ENCODE measurements around the gene KCNH8.

DNA sequence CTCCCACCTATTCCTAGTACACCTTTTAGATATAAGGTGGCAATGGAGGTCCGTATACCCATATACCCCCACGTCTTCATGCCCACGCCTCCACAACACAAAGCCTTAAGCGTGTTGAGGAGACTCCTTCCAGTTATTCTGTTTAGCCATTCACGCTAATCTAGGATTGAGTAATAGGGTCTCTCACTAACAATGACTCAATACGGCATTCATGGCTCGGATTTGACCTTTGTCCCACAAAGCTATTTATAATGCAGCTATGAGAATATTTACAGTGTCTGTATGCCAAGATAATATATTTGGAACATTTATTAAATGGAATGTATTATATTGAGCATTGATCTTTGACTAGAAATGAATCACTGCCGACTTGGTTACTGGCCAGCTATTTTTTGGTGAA is 215.8 kb downstream of the KCNH8 start:
- TF ChIP-seq POLR2A (IDR thresholded peaks at IDR 0.05), result no peak
- TF ChIP-seq, protein P1, sequence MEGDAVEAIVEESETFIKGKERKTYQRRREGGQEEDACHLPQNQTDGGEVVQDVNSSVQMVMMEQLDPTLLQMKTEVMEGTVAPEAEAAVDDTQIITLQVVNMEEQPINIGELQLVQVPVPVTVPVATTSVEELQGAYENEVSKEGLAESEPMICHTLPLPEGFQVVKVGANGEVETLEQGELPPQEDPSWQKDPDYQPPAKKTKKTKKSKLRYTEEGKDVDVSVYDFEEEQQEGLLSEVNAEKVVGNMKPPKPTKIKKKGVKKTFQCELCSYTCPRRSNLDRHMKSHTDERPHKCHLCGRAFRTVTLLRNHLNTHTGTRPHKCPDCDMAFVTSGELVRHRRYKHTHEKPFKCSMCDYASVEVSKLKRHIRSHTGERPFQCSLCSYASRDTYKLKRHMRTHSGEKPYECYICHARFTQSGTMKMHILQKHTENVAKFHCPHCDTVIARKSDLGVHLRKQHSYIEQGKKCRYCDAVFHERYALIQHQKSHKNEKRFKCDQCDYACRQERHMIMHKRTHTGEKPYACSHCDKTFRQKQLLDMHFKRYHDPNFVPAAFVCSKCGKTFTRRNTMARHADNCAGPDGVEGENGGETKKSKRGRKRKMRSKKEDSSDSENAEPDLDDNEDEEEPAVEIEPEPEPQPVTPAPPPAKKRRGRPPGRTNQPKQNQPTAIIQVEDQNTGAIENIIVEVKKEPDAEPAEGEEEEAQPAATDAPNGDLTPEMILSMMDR (IDR thresholded peaks at IDR 0.05), result no peak
